Hepatocyte (in vitro differentiated cells): ENCODE measurements around the gene DOCK1. TPM values are rescaled to one million over a fixed set of nuclear protein-coding genes. Genes with fewer than 3 reads are reported as not detected.

Experiments
- DNase-seq: peaks from one replicate; pipeline ENCODE4 v3.0.0-alpha.2; 2016; ENCODE audit warnings: low spot score
- H2AFZ ChIP-seq: fragments of 200-600 bp; sonication (generic); 2 replicates; pipeline ENCODE4 v1.6.0; 2016; ENCODE audit warnings: antibody characterized with exemption, mild to moderate bottlenecking
- H3K27ac ChIP-seq: fragments of 200-600 bp; sonication (generic); 2 replicates; pipeline ENCODE4 v1.5.1; 2016; ENCODE audit warnings: mild to moderate bottlenecking
- H3K27me3 ChIP-seq: fragments of 200-600 bp; sonication (generic); 2 replicates; pipeline ENCODE4 v1.6.1; 2016
- H3K36me3 ChIP-seq: fragments of 200-600 bp; sonication (generic); replicated peaks from 2 replicates; pipeline ENCODE4 v1.5.1; 2016; ENCODE audit warnings: low read depth; ENCODE audit not compliant: insufficient read depth
- H3K4me1 ChIP-seq: fragments of 200-600 bp; sonication (generic); 2 replicates; pipeline ENCODE4 v1.5.1; 2016; ENCODE audit warnings: mild to moderate bottlenecking, moderate library complexity; ENCODE audit not compliant: insufficient read depth
- H3K4me2 ChIP-seq: fragments of 200-600 bp; sonication (generic); 2 replicates; pipeline ENCODE4 v1.6.0; 2016
- H3K4me3 ChIP-seq: fragments of 200-600 bp; sonication (generic); 2 replicates; pipeline ENCODE4 v1.5.1; 2016; ENCODE audit warnings: mild to moderate bottlenecking
- H3K79me2 ChIP-seq: fragments of 200-600 bp; sonication (generic); 2 replicates; pipeline ENCODE4 v1.6.0; 2017; ENCODE audit warnings: mild to moderate bottlenecking
- H3K9me2 ChIP-seq: fragments of 200-600 bp; sonication (generic); replicated peaks from 2 replicates; pipeline ENCODE4 v1.6.0; 2017; ENCODE audit warnings: mild to moderate bottlenecking; ENCODE audit not compliant: insufficient read depth
- H3K9me3 ChIP-seq: fragments of 200-600 bp; sonication (generic); 2 replicates; pipeline ENCODE4 v1.5.1; 2016; ENCODE audit warnings: low read depth, mild to moderate bottlenecking
- H4K20me1 ChIP-seq: fragments of 200-600 bp; sonication (generic); 2 replicates; pipeline ENCODE4 v1.6.0; 2016; ENCODE audit warnings: mild to moderate bottlenecking; ENCODE audit not compliant: insufficient read depth, poor library complexity, severe bottlenecking
- EZH2 ChIP-seq: fragments of 200-600 bp; sonication (generic); IDR thresholded peaks from 2 replicates; pipeline ENCODE4 v1.6.1; 2016; ENCODE audit warnings: antibody characterized with exemption, mild to moderate bottlenecking, borderline replicate concordance
- EZH2phosphoT487 ChIP-seq: fragments of 200-600 bp; sonication (generic); IDR thresholded peaks from one replicate; pipeline ENCODE4 v1.6.1; 2018; ENCODE audit warnings: antibody characterized with exemption, mild to moderate bottlenecking, low read depth, moderate library complexity; ENCODE audit not compliant: unreplicated experiment, severe bottlenecking
- WGBS: methylation state at CpG from one replicate; pipeline ENCODE4 v1.1.6; 2016; ENCODE audit warnings: low lambda C conversion rate; ENCODE audit errors: missing lambda C conversion rate; 5-methylcytosine and 5-hydroxymethylcytosine counted together
- polyA plus RNA-seq: library from polyadenylated mRNA; unstranded; fragments of >200 nt; fragmentation: Nextera tagmentation; extraction: Ambion mirVana; gene quantifications from 2 replicates; pipeline ENCODE4 v1.2.1, GENCODE V29; 2016
- total RNA-seq: library from RNA; depleted of rRNA; stranded (reverse); fragments of >200 nt; gene quantifications from 2 replicates; pipeline ENCODE4 v1.2.3, GENCODE V29; 2014
- TF ChIP-seq, protein P1 (sequence below): fragments of 200-600 bp; sonication (generic); IDR thresholded peaks from 2 replicates; pipeline ENCODE4 v1.5.1; 2016; ENCODE audit warnings: antibody characterized with exemption, mild to moderate bottlenecking; ENCODE audit not compliant: poor library complexity

DOCK1 gene
- total and polyA plus RNA-seq, 2 experiments from 2014 or later: 16.0 to 55.5 TPM

GRCh38 chr10:127441350-127442219 is 536.4 kb downstream of the DOCK1 start:
- no peak overlapping the region for H3K4me2 ChIP-seq
- no peak overlapping the region for H3K27ac ChIP-seq
- no peaks in the 10 kb centered on the region for H3K4me1 ChIP-seq

GRCh38 chr10:127442220-127442525 is 536.9 kb downstream of the DOCK1 start:
- Histone ChIP-seq H3K36me3 (peaks cover 5% of the 10 kb centered on the region), H3K27ac (no peak overlapping the region), H3K4me1 (no peaks in the 10 kb centered on the region), H2AFZ (no peak overlapping the region), H3K9me2 (no peaks in the 10 kb centered on the region), H3K79me2 (no peaks in the 10 kb centered on the region), H3K27me3 (no peaks in the 10 kb centered on the region), H4K20me1 (no peaks in the 10 kb centered on the region), H3K4me3 (no peak overlapping the region), H3K9me3 (no peaks in the 10 kb centered on the region), H3K4me2 (no peak overlapping the region)
- DNase-seq: no peak
- TF ChIP-seq EZH2 (no peak), EZH2phosphoT487 (no peak)
- TF ChIP-seq, protein P1, sequence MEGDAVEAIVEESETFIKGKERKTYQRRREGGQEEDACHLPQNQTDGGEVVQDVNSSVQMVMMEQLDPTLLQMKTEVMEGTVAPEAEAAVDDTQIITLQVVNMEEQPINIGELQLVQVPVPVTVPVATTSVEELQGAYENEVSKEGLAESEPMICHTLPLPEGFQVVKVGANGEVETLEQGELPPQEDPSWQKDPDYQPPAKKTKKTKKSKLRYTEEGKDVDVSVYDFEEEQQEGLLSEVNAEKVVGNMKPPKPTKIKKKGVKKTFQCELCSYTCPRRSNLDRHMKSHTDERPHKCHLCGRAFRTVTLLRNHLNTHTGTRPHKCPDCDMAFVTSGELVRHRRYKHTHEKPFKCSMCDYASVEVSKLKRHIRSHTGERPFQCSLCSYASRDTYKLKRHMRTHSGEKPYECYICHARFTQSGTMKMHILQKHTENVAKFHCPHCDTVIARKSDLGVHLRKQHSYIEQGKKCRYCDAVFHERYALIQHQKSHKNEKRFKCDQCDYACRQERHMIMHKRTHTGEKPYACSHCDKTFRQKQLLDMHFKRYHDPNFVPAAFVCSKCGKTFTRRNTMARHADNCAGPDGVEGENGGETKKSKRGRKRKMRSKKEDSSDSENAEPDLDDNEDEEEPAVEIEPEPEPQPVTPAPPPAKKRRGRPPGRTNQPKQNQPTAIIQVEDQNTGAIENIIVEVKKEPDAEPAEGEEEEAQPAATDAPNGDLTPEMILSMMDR: no peak
- 89% methylated on average over 5 of the region's 5 CpGs for WGBS

More at GRCh38 chr10:127441350-127442219, 536.4 kb downstream of the DOCK1 start:
- no peaks in the 10 kb centered on the region for H4K20me1 ChIP-seq
- H3K4me3 ChIP-seq: no peak overlapping the region
- no peaks in the 10 kb centered on the region for H3K9me2 ChIP-seq
- peaks cover 5% of the 10 kb centered on the region for H3K36me3 ChIP-seq
- no peak for DNase-seq
- TF ChIP-seq EZH2phosphoT487 (no peak), EZH2 (no peak)
- TF ChIP-seq, protein P1: no peak
- 82% methylated on average over 15 of the region's 16 CpGs for WGBS
- H3K9me3 ChIP-seq: no peaks in the 10 kb centered on the region
- no peaks in the 10 kb centered on the region for H3K27me3 ChIP-seq
- no peak overlapping the region for H2AFZ ChIP-seq
- H3K79me2 ChIP-seq: no peaks in the 10 kb centered on the region

GRCh38 chr10:127444155-127444554 is 538.9 kb downstream of the DOCK1 start:
- H3K4me1 ChIP-seq: no peaks in the 10 kb centered on the region
- 92% methylated on average over 13 of the region's 13 CpGs for WGBS
- H3K27me3 ChIP-seq: no peaks in the 10 kb centered on the region
- H3K36me3 ChIP-seq: no peaks in the 10 kb centered on the region
- H3K4me3 ChIP-seq: no peak overlapping the region
- H3K27ac ChIP-seq: no peak overlapping the region
- H4K20me1 ChIP-seq: no peaks in the 10 kb centered on the region
- no peak overlapping the region for H2AFZ ChIP-seq
- H3K79me2 ChIP-seq: no peaks in the 10 kb centered on the region
- TF ChIP-seq EZH2phosphoT487 (no peak), EZH2 (no peak)
- TF ChIP-seq, protein P1: no peak
- no peaks in the 10 kb centered on the region for H3K9me2 ChIP-seq
- DNase-seq: no peak
- H3K4me2 ChIP-seq: no peak overlapping the region
- H3K9me3 ChIP-seq: no peaks in the 10 kb centered on the region
